Inflammatory macrophage treated with lipopolysaccharide for 4 hours (primary cell): ENCODE results near the gene TUBAL3.
"Not testable (repeated sequence)": the region's sequence is repeated elsewhere in the genome, so short reads cannot be mapped to it uniquely, and the experiment has no call there.

Source experiments
- DNase-seq: peaks from one replicate; pipeline ENCODE4 v3.0.0-alpha.2; 2020

Gene TUBAL3

GRCh38 chr10:5419466-5420094, 15.0 kb upstream of the TUBAL3 start:
- DNase-seq = no peak

GRCh38 chr10:5418584-5418983, 14.0 kb upstream of the TUBAL3 start:
- no peak for DNase-seq

GRCh38 chr10:5416981-5417380, 12.4 kb upstream of the TUBAL3 start:
- no peak for DNase-seq

GRCh38 chr10:5413012-5413938, 8.6 kb upstream of the TUBAL3 start:
- peak; percentile 34 for DNase-seq

- peak; percentile 77 for DNase-seq
These were observed 7.8 kb upstream of the TUBAL3 start, which contains the start of gene NET1 for GRCh38 chr10:5412277-5412941. Gene NET1 (plus strand): TSS chr10:5412557. CDS start chr10:5412693, 136 bp downstream.

GRCh38 chr10:5411941-5412276, 7.3 kb upstream of the TUBAL3 start:
- DNase-seq = no peak

GRCh38 chr10:5410787-5411186, 6.2 kb upstream of the TUBAL3 start:
- DNase-seq = not testable (repeated sequence)

- DNase-seq = no peak
These were observed 2.3 kb upstream of the TUBAL3 start for GRCh38 chr10:5406918-5407317.

- DNase-seq = no peak
These were observed 1.8 kb downstream of the TUBAL3 start for GRCh38 chr10:5402798-5403197.

- DNase-seq = no peak
These were observed 4.0 kb downstream of the TUBAL3 start for GRCh38 chr10:5400468-5401240.

GRCh38 chr10:5399332-5399731, 5.3 kb downstream of the TUBAL3 start:
- DNase-seq = no peak

- DNase-seq = no peak
These were observed 7.9 kb downstream of the TUBAL3 start for GRCh38 chr10:5396556-5397300.

- DNase-seq = no peak
These were observed 9.5 kb downstream of the TUBAL3 start for GRCh38 chr10:5395168-5395567.

GRCh38 chr10:5393529-5393928, 11.1 kb downstream of the TUBAL3 start:
- no peak for DNase-seq

GRCh38 chr10:5391790-5392189, 12.8 kb downstream of the TUBAL3 start:
- DNase-seq = no peak

GRCh38 chr10:5390607-5391205, 13.9 kb downstream of the TUBAL3 start:
- DNase-seq = no peak

GRCh38 chr10:5387169-5387568, 17.5 kb downstream of the TUBAL3 start:
- DNase-seq = no peak

GRCh38 chr10:5385224-5385623, 19.4 kb downstream of the TUBAL3 start:
- DNase-seq = no peak

GRCh38 chr10:5381187-5381586, 23.4 kb downstream of the TUBAL3 start:
- DNase-seq = no peak

GRCh38 chr10:5380395-5380794, 24.2 kb downstream of the TUBAL3 start:
- not testable (repeated sequence) for DNase-seq

- DNase-seq = not testable (repeated sequence)
These were observed 25.4 kb downstream of the TUBAL3 start for GRCh38 chr10:5379202-5379601.

GRCh38 chr10:5376450-5376849, 28.2 kb downstream of the TUBAL3 start:
- no peak for DNase-seq
